Neuronal stem cell (in vitro differentiated cells): Measurements from ENCODE around the gene KRTAP13-3.

ENCODE experiments used
- DNase-seq: peaks from one replicate; pipeline ENCODE4 v3.0.0-alpha.2; 2013; ENCODE audit warnings: low spot score
- H2AFZ ChIP-seq: one replicate; pipeline ENCODE4 v1.6.1; 2013; ENCODE audit warnings: mild to moderate bottlenecking, low read length, inconsistent platforms
- H2AK5ac ChIP-seq: 2 replicates; pipeline ENCODE4 v1.6.1; 2013; ENCODE audit warnings: low read depth, mild to moderate bottlenecking, inconsistent platforms, low read length, moderate library complexity, mixed read lengths
- H2BK120ac ChIP-seq: 2 replicates; pipeline ENCODE4 v1.6.1; 2013; ENCODE audit warnings: low read depth, mild to moderate bottlenecking, inconsistent platforms, low read length, moderate library complexity, mixed read lengths
- H2BK12ac ChIP-seq: one replicate; pipeline ENCODE4 v1.6.1; 2013; ENCODE audit warnings: low read length, inconsistent platforms
- H2BK15ac ChIP-seq: 2 replicates; pipeline ENCODE4 v1.6.1; 2013; ENCODE audit warnings: mild to moderate bottlenecking, low read length, inconsistent platforms, mixed read lengths
- H2BK5ac ChIP-seq: one replicate; pipeline ENCODE4 v1.6.1; 2013; ENCODE audit warnings: inconsistent platforms, mild to moderate bottlenecking, low read length, moderate library complexity
- H3K14ac ChIP-seq: one replicate; pipeline ENCODE4 v1.6.1; 2013; ENCODE audit warnings: low read length, inconsistent platforms
- H3K18ac ChIP-seq: 2 replicates; pipeline ENCODE4 v1.6.1; 2013; ENCODE audit warnings: low read length, inconsistent platforms
- H3K23ac ChIP-seq: 2 replicates; pipeline ENCODE4 v1.6.1; 2013; ENCODE audit warnings: low read depth, mild to moderate bottlenecking, mixed read lengths, low read length, inconsistent platforms; ENCODE audit not compliant: poor library complexity
- H3K27ac ChIP-seq: replicated peaks from 3 replicates; pipeline ENCODE4 v1.5.1; 2013; ENCODE audit warnings: low read length, inconsistent platforms
- H3K27me3 ChIP-seq, 3 experiments: 2 replicates each; pipeline ENCODE4 v1.6.1; 2013; ENCODE audit warnings: low read length in 3 of 3, mild to moderate bottlenecking in 2 of 3, inconsistent platforms in 1 of 3, low read depth in 1 of 3, mixed read lengths in 1 of 3, moderate library complexity in 1 of 3; ENCODE audit not compliant: control insufficient read depth in 3 of 3, insufficient read depth in 3 of 3
- H3K36me3 ChIP-seq, 2 donors: replicated peaks in 1 of 2; 2 replicates each; pipeline ENCODE4 v1.6.1; 2013; ENCODE audit warnings: low read length in 2 of 2; ENCODE audit not compliant: control insufficient read depth in 2 of 2, insufficient read depth in 2 of 2
- H3K4ac ChIP-seq: 2 replicates; pipeline ENCODE4 v1.6.1; 2013; ENCODE audit warnings: inconsistent platforms, mild to moderate bottlenecking, low read length, moderate library complexity
- H3K4me1 ChIP-seq, 2 donors: 1 replicate in 1 of 2; 2 replicates in 1 of 2; pipeline ENCODE4 v1.6.1; 2013; ENCODE audit warnings: low read length in 2 of 2, low read depth in 1 of 2; ENCODE audit not compliant: control insufficient read depth in 2 of 2, insufficient read depth in 1 of 2
- H3K4me2 ChIP-seq: one replicate; pipeline ENCODE4 v1.6.1; 2013; ENCODE audit warnings: mild to moderate bottlenecking, low read length, inconsistent platforms; ENCODE audit not compliant: insufficient read depth, poor library complexity, severe bottlenecking
- H3K4me3 ChIP-seq, 2 donors: 2 replicates each; pipeline ENCODE4 v1.5.1; 2013; ENCODE audit warnings: low read length in 2 of 2, mild to moderate bottlenecking in 2 of 2, inconsistent platforms in 1 of 2, moderate library complexity in 1 of 2
- H3K79me1 ChIP-seq: one replicate; pipeline ENCODE4 v1.6.1; 2013; ENCODE audit warnings: low read depth, mild to moderate bottlenecking, inconsistent platforms, low read length, moderate library complexity
- H3K9ac ChIP-seq: one replicate; pipeline ENCODE4 v1.6.1; 2013; ENCODE audit warnings: mild to moderate bottlenecking, low read depth, low read length, inconsistent platforms; ENCODE audit not compliant: poor library complexity
- H3K9me3 ChIP-seq, 2 donors: replicated peaks in 1 of 2; 2 replicates each; pipeline versions ENCODE3 to v1.6.1; 2013; ENCODE audit warnings: low read length in 2 of 2, mild to moderate bottlenecking in 2 of 2, inconsistent platforms in 1 of 2, low read depth in 1 of 2, mixed read lengths in 1 of 2, moderate library complexity in 1 of 2; ENCODE audit not compliant: control insufficient read depth in 2 of 2, insufficient read depth in 1 of 2
- H4K8ac ChIP-seq: one replicate; pipeline ENCODE4 v1.6.1; 2013; ENCODE audit warnings: low read depth, mild to moderate bottlenecking, inconsistent platforms, low read length, moderate library complexity
- H4K91ac ChIP-seq: one replicate; pipeline ENCODE4 v1.6.1; 2013; ENCODE audit warnings: low read length, low read depth, mild to moderate bottlenecking, inconsistent platforms; ENCODE audit not compliant: poor library complexity
- WGBS, 2 donors: extraction: QIAGEN DNeasy Blood & Tissue Kit; methylation state at CpG; one replicate each; pipeline ENCODE4 v1.1.7; 2013; ENCODE audit warnings: missing lambda C conversion rate in 2 of 2, mixed read lengths in 1 of 2; ENCODE audit not compliant: insufficient read length in 2 of 2, insufficient replicate concordance in 1 of 2; ENCODE audit errors: extremely low coverage in 2 of 2; 5-methylcytosine and 5-hydroxymethylcytosine counted together

Gene KRTAP13-3

DNA sequence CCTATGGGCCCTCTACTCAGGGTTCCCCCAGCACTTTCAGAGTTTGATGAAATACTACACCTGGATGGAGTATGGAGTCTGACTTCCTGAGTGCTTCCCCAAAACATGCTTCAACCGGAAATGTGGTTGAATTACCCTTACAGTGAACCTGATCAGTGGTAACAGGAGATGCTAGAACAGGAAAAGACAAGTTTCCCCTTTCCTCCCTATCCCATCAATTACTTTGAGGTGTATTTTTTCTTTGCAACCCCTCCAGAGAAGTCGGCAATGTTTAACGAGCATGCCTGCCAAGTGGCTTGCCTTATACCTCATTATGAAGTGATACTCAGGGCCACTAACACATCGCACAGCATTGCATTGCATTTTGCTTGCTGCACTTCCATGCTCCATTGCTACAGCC lies 21.3 kb upstream of the KRTAP13-3 start:
- no peak overlapping the region for H3K27ac ChIP-seq
- no peak overlapping the region for H2BK15ac ChIP-seq
- no peak overlapping the region for H4K8ac ChIP-seq
- H3K18ac ChIP-seq, result no peak overlapping the region
- no peak overlapping the region for H3K4ac ChIP-seq
- no peaks in the 10 kb centered on the region for H3K27me3 ChIP-seq
- H3K4me3 ChIP-seq, result no peak overlapping the region
- H3K36me3 ChIP-seq, result no peaks in the 10 kb centered on the region
- no peak overlapping the region for H3K9ac ChIP-seq
- H4K91ac ChIP-seq, result no peak overlapping the region
- H2BK5ac ChIP-seq, result no peak overlapping the region
- no peaks in the 10 kb centered on the region for H3K79me1 ChIP-seq
- DNase-seq, result no peak
- H2AFZ ChIP-seq, result no peak overlapping the region
- H2BK120ac ChIP-seq, result no peak overlapping the region
- WGBS, 2 donors, result no CpG with 5 or more reads among the region's 4 CpGs
- no peak overlapping the region for H3K14ac ChIP-seq
- no peak overlapping the region for H3K23ac ChIP-seq
- H3K4me1 ChIP-seq, result no peaks in the 10 kb centered on the region
- no peak overlapping the region for H2BK12ac ChIP-seq
- H2AK5ac ChIP-seq, result no peak overlapping the region
- H3K4me2 ChIP-seq, result no peak overlapping the region
- no peaks in the 10 kb centered on the region for H3K9me3 ChIP-seq

DNA sequence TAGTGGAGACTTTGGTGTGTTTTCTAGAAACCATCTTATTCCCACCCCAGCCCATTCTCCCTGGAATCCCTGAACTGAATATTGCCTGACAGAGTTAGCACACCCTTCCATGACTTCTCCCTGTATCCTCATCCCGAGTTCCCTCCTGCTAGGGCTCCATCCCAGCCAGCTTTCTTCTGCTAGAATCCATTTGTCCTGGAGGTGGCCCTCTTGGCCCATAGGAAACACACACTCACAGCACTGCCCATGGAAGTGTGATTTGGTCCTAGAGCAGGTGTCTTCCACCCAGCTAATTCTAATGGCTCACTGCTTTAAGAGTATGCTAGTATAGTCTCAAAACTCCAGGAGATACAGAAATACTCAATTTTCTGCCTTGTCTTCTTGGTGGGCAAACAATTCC lies 18.5 kb upstream of the KRTAP13-3 start:
- no peak overlapping the region for H2AFZ ChIP-seq
- H3K9ac ChIP-seq, result no peak overlapping the region
- H3K4me2 ChIP-seq, result no peak overlapping the region
- H3K4me1 ChIP-seq, result no peaks in the 10 kb centered on the region
- no peak overlapping the region for H3K4ac ChIP-seq
- DNase-seq, result no peak
- no peak overlapping the region for H3K27ac ChIP-seq
- no peak overlapping the region for H4K8ac ChIP-seq
- no peak overlapping the region for H3K23ac ChIP-seq
- no peak overlapping the region for H4K91ac ChIP-seq
- H2BK15ac ChIP-seq, result no peak overlapping the region
- no peaks in the 10 kb centered on the region for H3K79me1 ChIP-seq
- H3K4me3 ChIP-seq, result no peak overlapping the region
- WGBS, 2 donors, result no CpG with 5 or more reads among the region's 1 CpG
- H3K9me3 ChIP-seq, result no peaks in the 10 kb centered on the region
- H3K27me3 ChIP-seq, result no peaks in the 10 kb centered on the region
- H2BK12ac ChIP-seq, result no peak overlapping the region
- H2AK5ac ChIP-seq, result no peak overlapping the region
- no peak overlapping the region for H2BK5ac ChIP-seq
- no peak overlapping the region for H2BK120ac ChIP-seq
- no peak overlapping the region for H3K14ac ChIP-seq
- H3K18ac ChIP-seq, result no peak overlapping the region
- H3K36me3 ChIP-seq, result no peaks in the 10 kb centered on the region

DNA sequence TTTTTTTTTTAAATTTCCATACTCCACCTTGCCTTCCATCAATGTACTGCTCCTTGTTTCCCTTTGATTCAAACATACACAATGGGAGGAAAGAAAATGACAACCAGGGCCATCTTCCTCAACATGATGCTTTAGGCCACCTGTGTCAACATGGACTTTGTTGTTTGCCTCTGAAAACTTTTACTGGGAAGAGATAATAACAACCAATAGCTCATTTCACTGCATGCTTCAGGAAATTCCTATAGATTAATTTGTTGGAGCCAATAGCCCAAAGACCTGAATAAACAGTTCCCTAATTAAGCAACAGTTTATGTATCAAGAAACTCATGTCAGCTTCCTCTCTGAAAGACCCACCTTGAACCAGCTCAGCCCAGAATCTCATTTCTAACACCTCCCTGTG lies 17.5 kb upstream of the KRTAP13-3 start:
- Histone ChIP-seq H3K36me3 (no peaks in the 10 kb centered on the region), H3K4me3 (no peak overlapping the region), H3K14ac (no peak overlapping the region), H2AK5ac (no peak overlapping the region), H3K4ac (no peak overlapping the region), H3K27me3 (no peaks in the 10 kb centered on the region), H4K8ac (no peak overlapping the region), H3K9ac (no peak overlapping the region), H2BK120ac (no peak overlapping the region), H3K27ac (no peak overlapping the region), H2BK15ac (no peak overlapping the region), H4K91ac (no peak overlapping the region), H3K4me2 (no peak overlapping the region), H2BK5ac (no peak overlapping the region), H3K79me1 (no peaks in the 10 kb centered on the region), H3K23ac (no peak overlapping the region), H2BK12ac (no peak overlapping the region), H3K4me1 (no peaks in the 10 kb centered on the region), H3K9me3 (no peaks in the 10 kb centered on the region), H2AFZ (no peak overlapping the region), H3K18ac (no peak overlapping the region)
- no peak for DNase-seq

DNA sequence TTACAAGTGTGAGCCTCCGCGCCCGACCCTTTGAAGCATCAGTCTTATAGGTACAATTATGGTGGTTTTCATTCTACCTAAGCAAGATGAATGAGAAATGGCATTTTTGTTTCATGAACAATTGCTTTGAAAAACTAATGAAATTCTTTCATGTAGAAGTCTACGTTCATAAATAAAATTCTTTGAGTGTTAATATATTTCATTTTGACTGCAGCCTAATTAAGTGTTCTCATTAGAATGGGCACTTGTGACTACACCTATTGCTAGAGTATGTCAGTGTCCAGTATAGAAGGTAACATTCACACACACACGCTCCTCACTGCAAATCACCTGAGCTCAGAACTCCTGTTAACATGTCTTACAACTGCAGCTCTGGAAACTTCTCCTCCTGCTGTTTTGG lies 14.2 kb upstream of the KRTAP13-3 start, which contains the start of gene KRTAP15-1:
Gene KRTAP15-1, plus strand, starts transcription at position 301 of the 400 bp plus-strand sequence. Its CDS starts 53 bp downstream, at position 354.
- no peaks in the 10 kb centered on the region for H3K27me3 ChIP-seq

More for the DNA sequence above, 14.2 kb upstream of the KRTAP13-3 start, which contains the start of gene KRTAP15-1:
- Histone ChIP-seq H3K4me1 (peaks cover 0 to 2% of the 10 kb centered on the region in 2 donors), H4K8ac (no peak within 1 kb of the TSS), H4K91ac (no peak within 1 kb of the TSS), H3K9me3 (no peaks in the 10 kb centered on the region), H3K4me3 (no peak within 1 kb of the TSS), H2BK15ac (no peak within 1 kb of the TSS), H3K9ac (no peak within 1 kb of the TSS), H3K27ac (no peak within 1 kb of the TSS), H3K36me3 (no peaks in the 10 kb centered on the region), H2AK5ac (no peak within 1 kb of the TSS), H2BK5ac (no peak within 1 kb of the TSS), H3K79me1 (no peaks in the 10 kb centered on the region), H2BK120ac (no peak within 1 kb of the TSS), H2BK12ac (no peak within 1 kb of the TSS), H3K23ac (no peak within 1 kb of the TSS), H2AFZ (no peak within 1 kb of the TSS), H3K14ac (no peak within 1 kb of the TSS), H3K4ac (no peak within 1 kb of the TSS), H3K4me2 (no peak within 1 kb of the TSS), H3K18ac (no peak within 1 kb of the TSS)
- no CpG with 5 or more reads among the region's 5 CpGs for WGBS, 2 donors
- no peak for DNase-seq
